ENCODE results near the gene TSC22D4.

- no peak for TF ChIP-seq POLR2AphosphoS5 (IDR thresholded peaks at IDR 0.05; ENCODE audit: borderline replicate concordance, low read depth, low read length)
- TF ChIP-seq EZH2 (IDR thresholded peaks at IDR 0.05): no peak
- no peak for TF ChIP-seq FOXP2 (optimal IDR thresholded peaks at IDR 0.05; ENCODE audit: control extremely low read depth, extremely low read length, insufficient read depth)
Measured at GRCh38 chr7:100485471-100485876, 6.5 kb upstream of the TSC22D4 start.
